ENCODE data around the gene NSG1.

DNA sequence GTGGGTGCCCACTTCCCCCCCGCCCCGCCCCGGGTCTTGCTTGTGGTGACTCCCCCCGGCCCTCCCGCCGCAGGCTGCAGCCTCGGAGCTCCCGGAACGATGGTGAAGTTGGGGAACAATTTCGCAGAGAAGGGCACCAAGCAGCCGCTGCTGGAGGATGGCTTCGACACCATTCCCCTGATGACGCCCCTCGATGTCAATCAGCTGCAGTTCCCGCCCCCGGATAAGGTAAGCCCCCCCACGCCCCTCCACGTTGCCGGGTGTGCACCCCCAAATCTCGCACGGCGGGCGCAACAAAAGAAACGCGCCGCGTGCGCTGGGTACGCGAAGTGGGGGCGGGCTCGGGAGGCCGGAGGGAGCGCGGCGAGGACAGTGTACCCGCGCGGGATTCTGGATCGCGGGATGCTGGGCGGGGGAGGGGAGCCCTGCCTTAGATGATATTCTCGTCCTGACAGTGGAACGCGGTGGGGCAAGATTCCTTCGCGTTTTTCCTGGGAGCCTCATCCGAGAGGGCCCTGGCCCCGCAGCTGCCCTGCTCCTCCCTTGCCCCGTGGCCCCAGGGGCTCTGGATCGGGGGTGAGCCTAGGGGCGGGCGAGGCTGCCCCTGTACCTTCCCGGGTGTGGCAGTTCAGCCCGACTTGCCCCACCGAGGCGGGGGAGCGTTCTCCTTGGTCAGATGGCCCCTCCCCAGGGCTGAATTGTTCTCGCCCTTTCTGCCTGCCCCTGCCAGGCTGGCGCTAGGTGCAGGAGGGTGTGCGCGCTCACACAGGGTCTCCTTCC, 819 bp downstream of the NSG1 start:
- TF ChIP-seq GATA2 (IDR thresholded peaks at IDR 0.05; ENCODE audit: low read depth, low read length) (no peak), GATA3 (IDR thresholded peaks at IDR 0.05; ENCODE audit: low read depth, low read length) (no peak)

Measured in SH-SY5Y (cell line).